Liver (tissue), 9 donors: ENCODE data around the gene SLC25A1. TPM values are rescaled to one million over a fixed set of nuclear protein-coding genes. Genes with fewer than 3 reads are reported as not detected.

Experiments used
- DNase-seq: peaks from one replicate; pipeline ENCODE4 v3.0.0-alpha.2; 2017; ENCODE audit warnings: low spot score
- H3K27ac ChIP-seq, 2 donors: one replicate each; pipeline ENCODE4 v1.7.0; 2013; ENCODE audit warnings: inconsistent platforms in 2 of 2, low read length in 2 of 2, control low read depth in 1 of 2, low read depth in 1 of 2, mild to moderate bottlenecking in 1 of 2
- H3K27me3 ChIP-seq, 4 donors: one replicate each; pipeline versions ENCODE4 v1.6.1 to v1.7.0; 2013; ENCODE audit warnings: low read length in 3 of 4, inconsistent platforms in 1 of 4, mild to moderate bottlenecking in 1 of 4, moderate library complexity in 1 of 4; ENCODE audit not compliant: control insufficient read depth in 4 of 4, insufficient read depth in 4 of 4
- H3K36me3 ChIP-seq, 4 donors: one replicate each; pipeline versions ENCODE4 v1.6.1 to v1.7.0; 2013; ENCODE audit warnings: low read length in 3 of 4, mild to moderate bottlenecking in 3 of 4, low read depth in 1 of 4, moderate library complexity in 1 of 4; ENCODE audit not compliant: control insufficient read depth in 4 of 4, insufficient read depth in 3 of 4
- H3K4me1 ChIP-seq, 4 donors: one replicate each; pipeline versions ENCODE4 v1.6.1 to v1.7.0; 2013; ENCODE audit warnings: low read length in 3 of 4, mild to moderate bottlenecking in 3 of 4, moderate library complexity in 1 of 4; ENCODE audit not compliant: control insufficient read depth in 4 of 4, insufficient read depth in 4 of 4
- H3K4me3 ChIP-seq, 3 donors: one replicate each; pipeline versions ENCODE4 v1.6.1 to v1.7.0; 2013; ENCODE audit warnings: low read length in 3 of 3, control low read depth in 1 of 3, low read depth in 1 of 3, mild to moderate bottlenecking in 1 of 3
- H3K9ac ChIP-seq, 2 donors: one replicate each; pipeline ENCODE4 v1.7.0; 2013; ENCODE audit warnings: low read length in 2 of 2, mild to moderate bottlenecking in 2 of 2, moderate library complexity in 2 of 2, control low read depth in 1 of 2, low read depth in 1 of 2
- H3K9me3 ChIP-seq, 4 donors: one replicate each; pipeline versions ENCODE4 v1.6.1 to v1.7.0; 2013; ENCODE audit warnings: low read length in 3 of 4; ENCODE audit not compliant: control insufficient read depth in 4 of 4
- ATF3 ChIP-seq: IDR thresholded peaks from 2 replicates; pipeline ENCODE4 v1.6.1; 2016; ENCODE audit warnings: antibody characterized with exemption
- CTCF ChIP-seq: fragments of 150-350 bp; IDR thresholded peaks from 2 replicates; pipeline ENCODE4 v1.5.1; 2017; ENCODE audit warnings: improper control_type of control experiment, low read depth, low read length; ENCODE audit not compliant: missing input control
- EGR1 ChIP-seq, 2 donors: IDR thresholded peaks; 2 replicates each; pipeline ENCODE4 v1.6.1; 2016 to 2018; ENCODE audit warnings: antibody characterized with exemption in 2 of 2, low read depth in 2 of 2
- GABPA ChIP-seq, 2 donors: IDR thresholded peaks in 1 of 2; conservative IDR thresholded peaks in 1 of 2; 2 replicates each; pipeline ENCODE4 v1.6.1; 2016; ENCODE audit warnings: antibody characterized with exemption in 2 of 2, mild to moderate bottlenecking in 1 of 2, moderate library complexity in 1 of 2
- HNF4A ChIP-seq, 2 donors: conservative IDR thresholded peaks; 2 replicates each; pipeline ENCODE4 v1.6.1; 2016; ENCODE audit warnings: antibody characterized with exemption in 2 of 2, mild to moderate bottlenecking in 2 of 2
- HNF4G ChIP-seq: IDR thresholded peaks from 2 replicates; pipeline ENCODE4 v1.6.1; 2016; ENCODE audit warnings: antibody characterized with exemption
- JUND ChIP-seq, 2 donors: IDR thresholded peaks; 2 replicates each; pipeline ENCODE4 v1.6.1; 2016; ENCODE audit warnings: antibody characterized with exemption in 2 of 2
- MAX ChIP-seq: IDR thresholded peaks from 2 replicates; pipeline ENCODE4 v1.6.1; 2016; ENCODE audit warnings: antibody characterized with exemption
- NR2F2 ChIP-seq: IDR thresholded peaks from 2 replicates; pipeline ENCODE4 v1.6.1; 2016; ENCODE audit warnings: antibody characterized with exemption
- RAD21 ChIP-seq, 2 donors: IDR thresholded peaks; 2 replicates each; pipeline ENCODE4 v1.6.1; 2016; ENCODE audit warnings: antibody characterized with exemption in 2 of 2, mild to moderate bottlenecking in 2 of 2
- REST ChIP-seq: IDR thresholded peaks from 2 replicates; pipeline ENCODE4 v1.6.1; 2016; ENCODE audit warnings: antibody characterized with exemption, mild to moderate bottlenecking
- RXRA ChIP-seq, 2 donors: IDR thresholded peaks; 2 replicates each; pipeline ENCODE4 v1.6.1; 2017 to 2018; ENCODE audit warnings: antibody characterized with exemption in 2 of 2, mild to moderate bottlenecking in 1 of 2
- YY1 ChIP-seq: IDR thresholded peaks from 2 replicates; pipeline ENCODE4 v1.6.1; 2016; ENCODE audit warnings: antibody characterized with exemption, mild to moderate bottlenecking
- ZBTB33 ChIP-seq: IDR thresholded peaks from 2 replicates; pipeline ENCODE4 v1.6.1; 2016; ENCODE audit warnings: antibody characterized with exemption
- WGBS: extraction: QIAGEN DNeasy Blood & Tissue Kit; methylation state at CpG from one replicate; pipeline ENCODE4 v1.1.7; 2013; 5-methylcytosine and 5-hydroxymethylcytosine counted together
- polyA plus RNA-seq, 2 donors: library from polyadenylated mRNA; stranded (reverse) in 1 of 2; unstranded in 1 of 2; fragments of 200-250 nt in 1 of 2; fragments of >200 nt in 1 of 2; fragmentation: Nextera tagmentation in 1 of 2; extraction: Ambion mirVana in 1 of 2; gene quantifications; one replicate each; pipeline versions ENCODE4 v1.2.1 to v1.2.3, GENCODE V29; 2013 to 2015
- total RNA-seq, 2 donors: library from RNA; depleted of rRNA; stranded (reverse); fragments of >200 nt; gene quantifications; one replicate each; pipeline ENCODE4 v1.2.3, GENCODE V29; 2014
- donor health status: healthy.
- donor health status: healthy.
- donor health status: healthy.
- donor health status: healthy.
- donor health status: healthy.

SLC25A1 gene
- total and polyA plus RNA-seq, 4 donors = 59.5 to 78.3 (median 73.9) TPM

GRCh38 chr22:19224557-19224956 lies 46.0 kb upstream of the SLC25A1 start:
- peaks cover 0 to 3% (median 0%) of the 10 kb centered on the region in 4 donors for H3K4me1 ChIP-seq
- no peaks in the 10 kb centered on the region for H3K27me3 ChIP-seq
- H3K36me3 ChIP-seq = peaks cover 0 to 25% (median 13%) of the 10 kb centered on the region in 4 donors
- no peak overlapping the region for H3K4me3 ChIP-seq
- 96% methylated on average over 5 of the region's 5 CpGs for WGBS
- no peak for DNase-seq
- H3K9me3 ChIP-seq = no peaks in the 10 kb centered on the region
- no peak overlapping the region for H3K27ac ChIP-seq
- TF ChIP-seq HNF4A (conservative IDR thresholded peaks at IDR 0.05) (no peak), REST (no peak), EGR1 (IDR thresholded peaks at IDR 0.05; ENCODE audit: low read depth in 2 of 2) (no peak), RXRA (IDR thresholded peaks at IDR 0.05) (no peak)
- no peak overlapping the region for H3K9ac ChIP-seq

GRCh38 chr22:19223617-19224016 lies 45.1 kb upstream of the SLC25A1 start:
- no peaks in the 10 kb centered on the region for H3K9me3 ChIP-seq
- peaks cover 0 to 2% (median 0%) of the 10 kb centered on the region in 4 donors for H3K4me1 ChIP-seq
- TF ChIP-seq JUND (IDR thresholded peaks at IDR 0.05) = no peak
- no peak for TF ChIP-seq NR2F2
- no peak for TF ChIP-seq YY1
- no peak for TF ChIP-seq ATF3
- no peak for TF ChIP-seq GABPA (IDR thresholded peaks at IDR 0.05 in 1 of 2, conservative IDR thresholded peaks at IDR 0.05 in 1 of 2)
- TF ChIP-seq HNF4A (conservative IDR thresholded peaks at IDR 0.05) = no peak
- TF ChIP-seq RAD21 (IDR thresholded peaks at IDR 0.05) = no peak
- no peak for TF ChIP-seq MAX
- no peak for TF ChIP-seq ZBTB33
- no peak for TF ChIP-seq CTCF
- no peak for TF ChIP-seq HNF4G
- no peak for DNase-seq
- H3K9ac ChIP-seq = no peak overlapping the region
- 92% methylated on average over 6 of the region's 6 CpGs for WGBS
- no peak overlapping the region for H3K4me3 ChIP-seq
- no peak overlapping the region for H3K27ac ChIP-seq
- H3K27me3 ChIP-seq = no peaks in the 10 kb centered on the region
- peaks cover 0 to 25% (median 13%) of the 10 kb centered on the region in 4 donors for H3K36me3 ChIP-seq
